Measurements from ENCODE around the gene SMIM36.
"Not testable (repeated sequence)": the region's sequence is repeated elsewhere in the genome, so short reads cannot be mapped to it uniquely, and the experiment has no call there.

DNA sequence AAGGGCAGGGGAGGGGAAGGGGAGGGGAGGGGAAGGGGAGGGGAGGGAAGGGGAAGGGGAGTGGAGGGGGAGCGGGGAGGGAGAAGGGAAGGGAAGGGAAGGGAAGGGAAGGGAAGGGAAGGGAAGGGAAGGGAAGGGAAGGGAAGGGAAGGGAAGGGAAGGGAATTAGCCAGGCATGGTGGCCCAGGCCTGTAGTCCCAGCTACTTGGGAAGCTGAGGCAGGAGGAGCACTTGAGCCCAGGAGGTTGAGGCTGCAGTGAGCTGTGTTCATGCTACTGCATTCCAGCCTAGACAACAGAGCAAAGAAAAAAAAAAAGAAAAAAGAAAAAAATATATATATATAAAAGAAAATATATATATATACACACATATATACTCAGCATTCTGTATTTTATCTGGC, 79.3 kb downstream of the SMIM36 start:
- TF ChIP-seq CTCF (IDR thresholded peaks at IDR 0.05; ENCODE audit: insufficient read depth, low read length, poor library complexity, severe bottlenecking); EZH2phosphoT487 (conservative IDR thresholded peaks at IDR 0.05; ENCODE audit: low read length): not testable (repeated sequence)

All from SU-DHL-6 (cell line).